Stomach smooth muscle (tissue), 2 donors: ENCODE data around the gene PHF23.
"Not testable (repeated sequence)": the region's sequence is repeated elsewhere in the genome, so short reads cannot be mapped to it uniquely, and the experiment has no call there.

ENCODE experiments used
- H3K27ac ChIP-seq: one replicate; pipeline ENCODE4 v1.7.0; 2013; ENCODE audit warnings: mild to moderate bottlenecking, low read length, inconsistent platforms
- H3K27me3 ChIP-seq, 2 donors: one replicate each; pipeline ENCODE4 v1.7.0; 2013; ENCODE audit warnings: low read length in 2 of 2; ENCODE audit not compliant: insufficient read depth in 2 of 2, control insufficient read depth in 1 of 2
- H3K36me3 ChIP-seq, 2 donors: one replicate each; pipeline ENCODE4 v1.7.0; 2013; ENCODE audit warnings: low read length in 2 of 2; ENCODE audit not compliant: control insufficient read depth in 2 of 2, insufficient read depth in 2 of 2
- H3K4me1 ChIP-seq: one replicate; pipeline ENCODE4 v1.7.0; 2013; ENCODE audit warnings: low read length; ENCODE audit not compliant: control insufficient read depth, insufficient read depth
- H3K4me3 ChIP-seq, 2 donors: one replicate each; pipeline ENCODE4 v1.7.0; 2013; ENCODE audit warnings: low read length in 2 of 2
- H3K9ac ChIP-seq, 2 donors: one replicate each; pipeline ENCODE4 v1.7.0; 2013; ENCODE audit warnings: low read length in 2 of 2, mild to moderate bottlenecking in 1 of 2
- H3K9me3 ChIP-seq, 2 donors: one replicate each; pipeline ENCODE4 v1.7.0; 2013; ENCODE audit warnings: low read length in 2 of 2; ENCODE audit not compliant: control insufficient read depth in 2 of 2
- donor health status: healthy.
- donor health status: Pancreatic carcinoma.

The PHF23 gene

DNA sequence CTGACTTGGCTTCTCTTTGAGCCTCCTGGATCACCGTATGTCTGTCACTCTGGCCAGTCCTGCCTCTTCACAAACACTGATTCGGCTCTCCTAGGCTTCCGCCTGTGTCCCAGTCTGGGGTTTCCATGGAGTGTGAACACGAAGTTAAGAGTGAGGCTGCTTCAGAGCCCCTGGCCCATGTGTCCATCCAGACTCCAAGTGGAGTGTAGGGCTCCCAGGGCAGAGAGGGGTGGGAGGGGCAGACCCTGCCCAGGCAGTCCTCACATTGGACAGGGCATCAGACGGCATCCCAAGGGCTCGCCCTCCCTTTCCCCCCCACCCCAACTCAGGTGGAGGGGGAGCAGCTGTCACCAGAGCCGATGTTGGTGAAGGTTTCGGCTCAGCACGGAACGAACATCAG, 4.6 kb upstream of the PHF23 start:
- not testable (repeated sequence) for H3K27me3 ChIP-seq, H3K4me3 ChIP-seq, H3K9me3 ChIP-seq, H3K9ac ChIP-seq
- Histone ChIP-seq H3K36me3 (peaks cover 27 to 31% of the 10 kb centered on the region in 2 donors), H3K27ac (peak overlapping the region; percentile 95), H3K4me1 (peaks cover 35% of the 10 kb centered on the region)

DNA sequence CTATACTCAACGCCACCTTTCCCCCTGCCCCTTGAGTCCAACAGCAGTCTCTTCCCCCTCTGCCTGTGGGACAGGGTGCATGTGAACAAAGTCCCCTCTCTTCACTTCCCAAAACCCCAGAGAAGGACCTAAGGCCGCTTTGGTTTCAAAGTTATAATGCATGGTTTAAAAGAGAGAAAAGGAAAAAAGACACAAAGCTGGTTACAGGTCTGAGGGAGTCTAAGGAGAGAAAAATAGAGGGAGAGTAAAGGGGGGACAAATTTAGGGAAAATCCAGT, 4.1 kb upstream of the PHF23 start:
- peak overlapping the region; percentile 92 to 96 for H3K4me3 ChIP-seq
- H3K9ac ChIP-seq: peak overlapping the region; percentile 91 to 99
- H3K9me3 ChIP-seq: no peaks in the 10 kb centered on the region
- H3K36me3 ChIP-seq: peaks cover 27 to 31% of the 10 kb centered on the region in 2 donors
- peaks cover 32% of the 10 kb centered on the region for H3K4me1 ChIP-seq
- H3K27ac ChIP-seq: peak overlapping the region; percentile 95
- H3K27me3 ChIP-seq: no peaks in the 10 kb centered on the region

DNA sequence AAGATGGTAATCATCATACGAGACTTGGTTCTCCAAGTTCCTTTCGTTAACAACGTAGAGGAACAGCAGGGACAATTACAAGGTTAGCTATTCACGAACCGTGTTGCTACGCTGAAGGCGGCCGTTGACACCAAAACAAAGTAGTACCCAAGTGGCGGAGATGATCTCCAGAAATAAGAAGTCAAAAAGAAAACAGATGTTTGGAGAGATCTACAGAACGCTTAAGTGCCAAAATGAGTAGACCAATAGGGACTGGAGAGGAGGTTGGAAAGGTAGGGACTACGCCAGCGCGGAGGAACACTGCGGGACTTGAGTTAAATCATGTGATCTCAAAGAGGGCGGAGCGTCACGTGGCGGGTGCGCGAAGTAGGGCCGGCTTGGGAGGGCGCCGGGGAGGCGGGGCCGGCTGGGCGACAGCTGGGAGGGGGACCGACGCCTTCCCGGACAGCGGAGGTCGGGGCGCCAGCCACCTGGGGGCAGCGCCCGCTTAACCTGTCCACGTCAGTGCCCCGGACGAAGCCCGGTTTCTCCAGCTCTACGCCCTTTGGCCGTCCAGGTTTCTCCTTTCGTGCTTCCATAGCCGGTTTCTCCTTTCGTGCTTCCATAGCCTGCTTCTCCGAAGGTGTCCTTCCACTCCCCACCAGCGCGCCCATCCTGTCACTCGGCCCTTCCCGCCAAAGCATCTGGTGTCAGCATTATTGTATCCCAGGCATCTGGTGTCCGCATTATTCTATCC, 3.6 kb upstream of the PHF23 start:
- H3K27ac ChIP-seq: peak overlapping the region; percentile 95

DNA sequence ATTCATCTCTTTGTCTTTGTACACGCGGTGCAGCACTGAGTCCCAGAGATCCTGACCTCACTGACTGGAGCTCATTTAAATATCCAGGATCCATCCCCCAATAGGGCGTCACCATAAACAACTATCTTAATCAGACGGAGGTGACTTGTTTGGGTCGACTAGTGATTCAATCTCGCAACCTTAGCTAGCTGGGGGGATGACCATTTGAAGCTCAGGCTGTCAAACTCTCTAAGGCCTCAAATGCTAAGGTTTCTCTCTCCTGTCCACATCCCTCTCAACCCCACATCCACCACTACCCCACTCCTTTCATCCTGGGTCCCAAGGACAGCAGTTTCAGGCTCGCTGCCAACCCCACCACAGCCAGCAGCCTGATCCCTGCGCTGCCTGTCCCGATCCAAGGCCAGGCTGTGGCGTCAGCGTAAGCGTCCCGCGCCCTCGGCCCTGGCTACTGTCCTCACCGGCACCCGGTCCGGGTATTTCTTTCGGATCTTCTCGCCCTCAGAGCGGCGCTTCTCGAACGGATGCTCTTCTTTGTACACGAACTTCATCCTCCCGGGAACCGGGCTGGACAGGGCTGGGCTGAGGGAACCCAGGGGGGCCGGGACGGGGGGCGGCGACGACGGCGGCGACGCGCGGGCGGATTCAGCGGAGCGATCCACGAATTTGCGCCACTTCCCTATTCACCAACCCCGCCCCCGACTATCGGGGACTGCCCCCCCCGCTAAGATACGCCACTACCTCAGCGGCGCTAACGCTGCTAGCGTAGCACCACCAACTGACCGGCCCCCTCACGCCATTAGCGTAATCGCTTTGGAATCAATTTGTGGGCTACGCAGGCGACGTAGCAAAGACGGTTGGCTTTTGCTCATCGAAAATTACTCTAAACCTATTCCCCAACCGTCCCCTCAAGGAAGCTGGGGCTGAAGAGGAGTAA, 2.8 kb upstream of the PHF23 start, which contains the start of gene GABARAP:
Gene GABARAP, minus strand, starts transcription at position 667 of the 934 bp plus-strand sequence. Its CDS starts 119 bp downstream, at position 548.
- Histone ChIP-seq H3K4me3 (peak within 1 kb of the TSS; percentile 92 to 96), H3K27ac (peak within 1 kb of the TSS; percentile 95), H3K4me1 (peaks cover 37% of the 10 kb centered on the region), H3K36me3 (peaks cover 27 to 30% of the 10 kb centered on the region in 2 donors), H3K9ac (peak within 1 kb of the TSS; percentile 91 to 99), H3K27me3 (no peaks in the 10 kb centered on the region), H3K9me3 (no peaks in the 10 kb centered on the region)

More for the DNA sequence above, 3.6 kb upstream of the PHF23 start:
- H3K9me3 ChIP-seq: no peaks in the 10 kb centered on the region
- H3K36me3 ChIP-seq: peaks cover 27 to 31% of the 10 kb centered on the region in 2 donors
- H3K4me1 ChIP-seq: peaks cover 32% of the 10 kb centered on the region
- H3K9ac ChIP-seq: peak overlapping the region; percentile 91 to 99
- peak overlapping the region; percentile 92 to 96 for H3K4me3 ChIP-seq
- no peaks in the 10 kb centered on the region for H3K27me3 ChIP-seq

DNA sequence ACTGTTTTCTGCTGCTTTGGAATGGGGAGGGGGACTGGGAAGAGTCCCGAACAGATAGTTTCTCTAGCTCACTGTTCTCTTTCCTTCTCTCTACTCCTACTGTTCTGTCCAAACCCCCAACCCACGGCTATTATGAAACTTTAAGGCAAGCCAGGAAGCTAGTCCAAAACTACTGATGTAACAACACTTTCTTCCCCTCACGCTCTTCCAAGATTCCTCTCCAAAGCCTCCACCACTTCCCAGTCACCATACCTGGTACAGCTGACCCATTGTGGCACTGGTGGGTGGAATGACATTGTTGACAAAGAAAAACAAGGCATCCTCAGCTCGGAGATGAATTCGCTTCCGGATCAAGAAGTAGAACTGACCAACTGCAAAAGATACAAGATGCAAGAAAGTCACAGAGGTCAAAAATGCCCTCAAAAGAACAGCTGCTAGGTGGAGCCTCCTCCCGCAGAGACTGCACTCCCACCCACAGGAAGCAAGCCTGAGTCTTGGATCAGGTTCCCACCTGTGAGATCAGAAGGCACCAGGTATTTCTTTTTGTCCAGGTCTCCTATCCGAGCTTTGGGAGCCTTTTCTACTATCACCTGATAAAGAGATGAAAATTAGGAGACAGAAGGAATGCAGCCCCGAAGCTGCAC, 2.0 kb upstream of the PHF23 start:
- H3K36me3 ChIP-seq: peaks cover 21% of the 10 kb centered on the region in 2 donors

DNA sequence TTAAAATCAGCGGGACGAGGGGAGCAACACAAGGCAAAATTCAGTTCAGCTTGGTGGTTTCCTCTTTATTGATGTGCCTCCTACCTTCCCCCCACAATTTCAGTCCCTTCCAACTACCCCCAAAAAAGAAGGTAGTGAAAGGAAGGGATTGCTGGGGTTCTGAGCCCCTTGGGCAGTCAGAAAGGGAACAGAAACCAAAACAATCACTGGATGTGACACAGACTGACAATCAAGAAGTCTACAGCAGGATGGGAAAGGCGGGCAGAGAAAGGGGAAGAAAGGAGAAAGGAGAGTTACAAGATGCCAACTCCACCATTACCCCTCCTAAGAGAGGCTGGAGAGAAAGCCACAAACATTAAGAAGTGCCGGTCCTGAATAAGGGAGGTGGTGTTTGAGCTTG, 1.1 kb upstream of the PHF23 start:
- peak overlapping the region; percentile 25 for H3K27ac ChIP-seq

More for the DNA sequence above, 2.0 kb upstream of the PHF23 start:
- Histone ChIP-seq H3K27ac (peak overlapping the region; percentile 95), H3K27me3 (no peaks in the 10 kb centered on the region), H3K4me3 (peak overlapping the region; percentile 92 to 96), H3K4me1 (peaks cover 42% of the 10 kb centered on the region), H3K9ac (peak overlapping the region; percentile 91 to 99), H3K9me3 (no peaks in the 10 kb centered on the region)

DNA sequence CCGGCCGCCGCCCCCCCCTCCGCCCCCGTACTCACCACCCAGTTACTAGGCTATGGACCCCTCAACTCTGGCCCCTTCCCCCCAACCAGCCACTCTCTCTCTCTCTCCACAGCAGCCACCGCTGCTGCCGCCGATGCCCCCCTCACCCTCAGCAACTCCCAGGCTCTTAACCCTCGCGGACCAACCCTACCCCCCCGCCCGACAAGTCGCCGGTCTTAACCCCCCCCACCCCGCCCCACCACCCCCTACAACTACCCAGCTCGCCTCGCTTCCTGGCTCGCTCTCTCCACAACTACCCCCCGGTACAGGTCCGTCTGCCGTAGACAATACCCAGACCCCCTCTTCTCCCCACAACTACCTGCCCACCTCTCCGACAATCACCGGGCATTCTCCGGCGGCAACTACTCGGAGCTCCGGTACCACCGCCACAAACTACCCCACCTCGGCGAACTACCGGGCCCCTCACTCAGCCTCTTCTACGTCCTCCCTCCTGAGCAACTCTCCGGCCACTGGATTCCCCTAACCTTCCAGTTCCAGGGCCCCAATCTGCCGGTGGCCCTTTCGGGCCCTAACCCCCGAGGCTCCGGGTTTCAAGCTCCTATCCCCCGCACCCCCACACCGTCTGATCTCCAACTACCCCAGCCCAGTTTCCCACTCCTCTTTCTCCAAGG, 702 bp downstream of the PHF23 start:
- peak overlapping the region; percentile 88 for H3K27ac ChIP-seq
- peaks cover 53% of the 10 kb centered on the region for H3K4me1 ChIP-seq

More for the DNA sequence above, 1.1 kb upstream of the PHF23 start:
- H3K9ac ChIP-seq: peak overlapping the region in 1 of 2 donors; percentile 6
- H3K4me3 ChIP-seq: peak overlapping the region; percentile 92 to 96
- H3K9me3 ChIP-seq: no peaks in the 10 kb centered on the region
- no peaks in the 10 kb centered on the region for H3K27me3 ChIP-seq
- peaks cover 22 to 24% of the 10 kb centered on the region in 2 donors for H3K36me3 ChIP-seq
- peaks cover 44% of the 10 kb centered on the region for H3K4me1 ChIP-seq

DNA sequence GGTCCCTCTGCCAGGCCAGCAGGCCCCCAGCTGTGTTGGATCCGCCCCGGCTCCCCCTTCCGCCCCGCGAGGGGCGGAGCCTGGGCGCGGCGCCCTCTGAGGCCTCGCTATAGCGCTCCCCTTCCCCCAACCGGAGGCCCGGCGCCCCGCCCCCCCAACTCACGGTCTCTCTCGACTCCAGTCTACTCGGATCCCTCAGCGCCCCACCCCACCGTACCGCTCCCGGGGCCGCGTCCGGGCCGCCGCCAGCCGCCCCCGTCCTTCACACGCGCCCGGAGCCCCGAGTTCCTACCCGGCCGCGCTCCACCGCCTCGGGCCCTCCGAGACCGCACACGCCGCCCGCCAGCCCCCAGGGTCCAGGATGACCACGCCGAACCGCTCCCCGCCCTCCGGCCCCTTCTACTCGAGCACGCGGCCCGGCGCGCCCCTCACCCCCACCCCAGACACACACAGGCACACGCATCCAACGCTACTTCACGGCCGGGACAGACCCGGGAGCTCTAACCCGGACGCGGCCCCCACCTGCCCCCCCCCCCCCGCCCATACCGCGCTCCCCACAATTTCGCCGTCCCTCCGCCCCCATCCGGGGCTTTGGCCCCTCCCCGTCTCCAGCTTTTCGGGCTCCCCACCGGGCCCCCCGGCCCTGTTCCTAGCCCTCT, 1.4 kb downstream of the PHF23 start:
- Histone ChIP-seq H3K36me3 (peaks cover 19 to 20% of the 10 kb centered on the region in 2 donors), H3K9me3 (no peaks in the 10 kb centered on the region), H3K4me1 (peaks cover 54% of the 10 kb centered on the region), H3K4me3 (peak overlapping the region; percentile 54 to 96), H3K27ac (peak overlapping the region; percentile 73), H3K9ac (peak overlapping the region in 1 of 2 donors; percentile 62), H3K27me3 (no peaks in the 10 kb centered on the region)

More for the DNA sequence above, 702 bp downstream of the PHF23 start:
- Histone ChIP-seq H3K4me3 (peak overlapping the region; percentile 92 to 96), H3K27me3 (no peaks in the 10 kb centered on the region), H3K36me3 (peaks cover 19 to 20% of the 10 kb centered on the region in 2 donors), H3K9me3 (no peaks in the 10 kb centered on the region), H3K9ac (peak overlapping the region; percentile 87 to 92)

DNA sequence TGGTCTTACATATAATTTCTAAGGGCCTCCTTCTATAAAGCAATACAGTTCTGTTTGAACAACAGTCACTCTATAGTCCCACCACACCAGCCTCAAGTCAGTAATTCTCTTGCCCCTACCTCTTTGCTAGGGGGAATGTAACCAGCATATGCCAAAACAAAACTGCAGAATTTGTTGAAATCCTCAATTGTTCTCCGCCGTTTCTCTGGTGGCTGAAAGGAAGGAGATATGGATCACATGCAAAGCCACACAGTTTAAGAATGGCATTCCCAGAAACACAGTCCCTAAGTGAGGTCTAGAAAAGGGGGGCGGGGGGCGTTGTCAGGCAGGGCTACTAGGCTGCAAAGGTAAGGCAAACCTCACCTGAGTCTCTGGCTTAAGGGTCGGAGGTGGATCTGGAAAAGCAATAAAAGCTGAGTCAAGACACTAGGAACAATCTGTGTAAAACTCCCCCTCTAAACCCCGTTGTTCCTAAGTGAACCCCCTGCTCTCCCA, 1.9 kb downstream of the PHF23 start:
- Histone ChIP-seq H3K4me1 (peaks cover 54% of the 10 kb centered on the region), H3K27me3 (no peaks in the 10 kb centered on the region), H3K9ac (peak overlapping the region; percentile 51 to 62), H3K27ac (peak overlapping the region; percentile 73), H3K4me3 (peak overlapping the region; percentile 54 to 96), H3K9me3 (no peaks in the 10 kb centered on the region), H3K36me3 (peaks cover 19 to 20% of the 10 kb centered on the region in 2 donors)
